Hematopoietic multipotent progenitor cell (in vitro differentiated cells): Measurements from ENCODE around the gene PSMA5. TPM values are rescaled to one million over a fixed set of nuclear protein-coding genes. Genes with fewer than 3 reads are reported as not detected.
"Not testable (repeated sequence)": the region's sequence is repeated elsewhere in the genome, so short reads cannot be mapped to it uniquely, and the experiment has no call there.

Experiments used
- DNase-seq, 3 donors: peaks; one replicate each; pipeline ENCODE4 v3.0.0-alpha.2; 2011 to 2015; ENCODE audit warnings: low read depth in 2 of 3, low spot score in 2 of 3
- total RNA-seq: library from RNA; depleted of rRNA; stranded (reverse); fragments of >200 nt; gene quantifications from one replicate; pipeline ENCODE4 v1.2.3, GENCODE V29; 2012

PSMA5 gene
- total RNA-seq, 1 donor, result 30.7 TPM

GRCh38 chr1:109434484-109434883, 8.2 kb upstream of the PSMA5 start:
- no peak for DNase-seq

- no peak for DNase-seq
Measured at GRCh38 chr1:109433322-109433721, 7.1 kb upstream of the PSMA5 start.

- DNase-seq, result no peak
Measured at GRCh38 chr1:109432336-109432735, 6.1 kb upstream of the PSMA5 start.

GRCh38 chr1:109427171-109427467, 871 bp upstream of the PSMA5 start:
- peak in 2 of 3 donors; percentile 9 to 35 for DNase-seq

GRCh38 chr1:109425391-109426280, 612 bp downstream of the PSMA5 start:
- peak; percentile 25 to 82 (median 77) for DNase-seq

GRCh38 chr1:109423498-109423897, 2.8 kb downstream of the PSMA5 start:
- DNase-seq, result no peak

GRCh38 chr1:109412551-109412950, 13.7 kb downstream of the PSMA5 start:
- no peak for DNase-seq

GRCh38 chr1:109404838-109405237, 21.4 kb downstream of the PSMA5 start:
- no peak for DNase-seq

- DNase-seq, result no peak
Measured at GRCh38 chr1:109402025-109402424, 24.2 kb downstream of the PSMA5 start.

GRCh38 chr1:109400035-109400655, 26.1 kb downstream of the PSMA5 start:
- DNase-seq, result no peak

- peak; percentile 40 to 80 (median 54) for DNase-seq
Measured at GRCh38 chr1:109399326-109399957, 26.8 kb downstream of the PSMA5 start.

GRCh38 chr1:109398343-109399225, 27.7 kb downstream of the PSMA5 start:
- DNase-seq, result peak in 1 of 3 donors; percentile 15

- DNase-seq, result peak in 2 of 3 donors; percentile 82 to 92
Measured at GRCh38 chr1:109397581-109398342, 28.5 kb downstream of the PSMA5 start, which contains the start of gene SORT1. TSS of gene SORT1 (minus strand) at chr1:109397918. CDS start at chr1:109397892, 26 bp downstream.

GRCh38 chr1:109396871-109397580, 29.2 kb downstream of the PSMA5 start:
- DNase-seq, result peak in 1 of 3 donors; percentile 17

GRCh38 chr1:109396513-109396839, 29.8 kb downstream of the PSMA5 start:
- no peak for DNase-seq

GRCh38 chr1:109395602-109396512, 30.4 kb downstream of the PSMA5 start:
- DNase-seq, result no peak

- not testable (repeated sequence) for DNase-seq
Measured at GRCh38 chr1:109395282-109395599, 31.0 kb downstream of the PSMA5 start.

GRCh38 chr1:109394591-109395281, 31.5 kb downstream of the PSMA5 start:
- DNase-seq, result no peak
